ENCODE measurements around the gene GABARAP. TPM values are rescaled to one million over a fixed set of nuclear protein-coding genes. Genes with fewer than 3 reads are reported as not detected.

The GABARAP gene
- total RNA-seq, 1 donor from 2014 or later: 449 TPM

DNA sequence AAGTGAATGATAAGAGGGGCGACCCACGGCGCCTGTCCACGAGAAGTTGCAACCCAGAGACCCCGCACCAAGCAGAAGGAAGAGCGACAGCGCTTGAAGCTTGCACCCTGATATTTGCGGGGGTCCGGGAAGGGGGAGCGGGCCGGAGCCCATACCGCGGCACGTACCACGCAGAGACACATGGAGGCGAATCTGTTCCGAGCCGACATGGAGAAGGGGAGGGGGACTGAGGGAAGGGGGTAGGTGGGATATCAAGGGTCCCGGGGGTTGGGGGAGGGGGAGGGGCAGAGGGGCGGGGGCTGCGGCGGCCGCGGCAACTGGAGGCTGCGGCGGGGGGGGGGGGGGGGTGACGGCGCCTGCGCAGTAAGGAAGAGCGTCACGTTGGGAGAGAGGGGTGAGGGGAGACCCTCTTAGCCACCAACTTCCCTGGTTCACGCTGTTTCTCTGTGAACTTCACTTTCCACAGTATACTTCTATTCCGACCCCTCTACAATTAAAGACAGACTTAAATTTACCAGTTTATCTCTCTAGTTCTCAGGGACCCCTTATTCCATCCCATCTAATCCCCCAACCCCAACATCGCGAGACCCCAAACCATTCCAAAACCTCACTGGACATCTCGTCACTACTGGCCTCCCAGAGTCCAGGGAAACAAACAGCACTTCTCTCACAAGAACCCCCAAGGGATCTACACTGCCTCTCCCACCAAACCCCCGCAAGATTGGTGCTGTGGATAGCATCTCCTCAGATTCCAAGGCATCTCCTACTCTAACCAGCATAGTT lies 30.6 kb downstream of the GABARAP start:
- TF ChIP-seq CTCF (IDR thresholded peaks at IDR 0.05): no peak
- Mint-ChIP-seq H3K4me3 (ENCODE audit: unreplicated experiment) (no peak overlapping the region), H3K27me3 (ENCODE audit: low read depth) (no peaks in the 10 kb centered on the region), H3K36me3 (ENCODE audit: low read depth) (no peaks in the 10 kb centered on the region), H3K9me3 (ENCODE audit: low read depth) (no peaks in the 10 kb centered on the region), H3K27ac (ENCODE audit: unreplicated experiment) (no peak overlapping the region), H3K4me1 (ENCODE audit: low read depth) (peaks cover 37% of the 10 kb centered on the region)
- no peak for DNase-seq (ENCODE audit: low spot score)

DNA sequence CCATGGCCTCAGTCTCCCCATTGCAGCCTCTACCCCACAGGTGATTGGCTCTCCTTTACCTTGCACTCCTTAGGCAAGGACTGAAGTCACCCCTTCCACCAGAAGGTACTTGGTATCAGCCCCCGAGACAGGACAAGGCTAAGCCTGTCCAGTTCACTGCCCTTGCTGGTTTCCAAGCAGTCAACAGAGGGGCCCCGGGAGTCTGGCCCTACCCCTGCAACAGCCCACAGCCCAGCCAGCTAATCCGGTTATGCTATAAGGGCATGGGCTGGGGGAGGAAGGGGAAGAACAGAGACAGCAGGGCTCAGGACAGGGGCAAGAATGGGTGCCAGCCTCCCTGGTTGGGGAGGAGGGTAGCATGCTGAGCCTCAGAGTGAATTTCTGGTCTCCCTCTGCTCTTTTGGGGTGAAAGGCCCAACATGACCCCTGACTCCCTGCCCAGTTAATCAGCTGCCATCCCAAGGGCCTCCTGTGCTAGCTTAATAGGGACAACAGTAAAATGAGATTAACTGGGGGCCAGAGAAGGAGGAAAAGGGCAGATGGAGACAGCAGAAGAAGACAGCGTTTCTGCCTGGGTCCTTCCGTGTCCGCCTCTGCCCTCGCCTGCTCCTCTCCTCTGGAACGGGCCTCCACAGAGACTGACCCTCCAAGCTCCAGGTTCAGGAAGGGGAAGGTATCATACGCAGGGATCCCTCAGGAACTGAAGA lies 33.3 kb downstream of the GABARAP start:
- Mint-ChIP-seq H3K4me3 (ENCODE audit: unreplicated experiment) (no peak overlapping the region), H3K27ac (ENCODE audit: unreplicated experiment) (no peak overlapping the region), H3K9me3 (ENCODE audit: low read depth) (no peaks in the 10 kb centered on the region), H3K36me3 (ENCODE audit: low read depth) (no peaks in the 10 kb centered on the region), H3K27me3 (ENCODE audit: low read depth) (no peaks in the 10 kb centered on the region), H3K4me1 (ENCODE audit: low read depth) (peaks cover 29% of the 10 kb centered on the region)
- TF ChIP-seq CTCF (IDR thresholded peaks at IDR 0.05): no peak
- DNase-seq (ENCODE audit: low spot score): no peak

DNA sequence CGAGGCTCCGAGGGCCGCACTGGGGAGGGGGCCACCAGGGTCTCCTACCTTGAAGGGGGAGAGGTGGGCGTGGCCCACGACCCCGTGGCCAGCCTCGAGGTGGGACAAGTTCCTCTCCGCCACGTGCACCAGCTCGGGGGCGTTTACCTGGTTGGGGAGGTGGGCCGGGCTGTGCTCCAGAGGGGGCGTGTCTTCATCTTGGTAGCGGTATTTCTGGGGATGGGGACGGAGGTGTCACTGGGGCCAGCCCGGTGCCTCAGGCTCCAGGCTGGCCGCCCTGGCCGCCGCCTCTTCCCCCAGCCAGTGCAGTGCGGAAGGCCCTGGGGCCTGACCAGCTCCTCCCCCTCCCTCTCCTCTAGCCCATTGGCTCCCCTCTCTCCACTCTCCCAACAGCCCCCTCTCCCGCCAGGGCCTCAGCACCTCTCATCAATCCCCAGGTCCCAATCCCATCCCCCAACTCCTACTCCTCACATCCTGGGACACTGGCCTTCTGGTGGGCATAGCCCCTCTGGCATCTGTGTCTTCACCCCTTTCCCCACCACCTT lies 34.1 kb downstream of the GABARAP start:
- DNase-seq (ENCODE audit: low spot score): no peak
- peaks cover 22% of the 10 kb centered on the region for H3K4me1 Mint-ChIP-seq (ENCODE audit: low read depth)
- TF ChIP-seq CTCF (IDR thresholded peaks at IDR 0.05): no peak
- no peaks in the 10 kb centered on the region for H3K9me3 Mint-ChIP-seq (ENCODE audit: low read depth)
- no peaks in the 10 kb centered on the region for H3K27me3 Mint-ChIP-seq (ENCODE audit: low read depth)
- no peak overlapping the region for H3K27ac Mint-ChIP-seq (ENCODE audit: unreplicated experiment)
- peaks cover 3% of the 10 kb centered on the region for H3K36me3 Mint-ChIP-seq (ENCODE audit: low read depth)
- H3K4me3 Mint-ChIP-seq (ENCODE audit: unreplicated experiment): no peak overlapping the region

DNA sequence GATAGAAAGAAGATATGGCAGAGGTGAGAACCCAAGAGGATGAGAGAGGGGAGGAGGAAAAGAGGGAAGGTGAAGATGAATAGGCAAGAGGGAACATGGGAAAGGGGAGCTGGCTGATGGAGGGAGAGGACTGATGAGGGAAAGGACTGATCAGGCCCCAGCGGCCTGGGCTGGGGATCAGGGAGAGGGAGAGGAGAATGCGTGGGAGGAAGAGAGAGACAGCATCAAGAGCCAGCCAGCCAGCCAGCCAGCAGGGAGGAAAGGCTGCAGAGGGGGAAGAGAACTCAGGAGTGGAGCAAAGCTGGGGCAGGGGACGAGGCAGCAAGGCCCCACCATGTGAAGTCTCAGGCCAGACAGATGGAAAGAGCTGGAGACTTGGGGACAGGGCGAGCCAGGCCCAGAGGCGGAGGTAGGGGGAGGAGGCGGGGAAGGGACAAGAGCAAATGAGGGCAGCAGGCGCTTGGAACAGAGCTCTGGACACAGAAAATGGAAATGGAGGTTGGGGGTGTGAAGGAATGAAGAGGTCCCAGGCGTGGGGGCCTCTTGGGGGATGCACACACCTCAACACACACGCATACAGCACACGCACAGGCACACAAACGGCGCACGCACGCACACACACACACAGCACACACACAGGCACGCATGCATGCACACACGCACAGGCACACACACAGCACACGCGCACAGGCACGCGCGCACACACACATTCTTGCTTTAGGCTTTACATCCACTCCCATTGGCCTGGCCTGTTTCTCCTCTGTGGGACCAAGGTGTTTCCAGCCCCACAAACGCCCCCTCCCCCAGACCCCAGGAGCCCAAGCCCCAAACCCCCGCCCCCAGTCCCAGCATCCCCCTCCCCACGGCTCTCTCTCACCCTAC lies 34.9 kb downstream of the GABARAP start:
- Mint-ChIP-seq H3K4me3 (ENCODE audit: unreplicated experiment) (no peak overlapping the region), H3K4me1 (ENCODE audit: low read depth) (peaks cover 20% of the 10 kb centered on the region), H3K9me3 (ENCODE audit: low read depth) (no peaks in the 10 kb centered on the region), H3K36me3 (ENCODE audit: low read depth) (peaks cover 10% of the 10 kb centered on the region), H3K27ac (ENCODE audit: unreplicated experiment) (peak overlapping the region; percentile 61), H3K27me3 (ENCODE audit: low read depth) (no peaks in the 10 kb centered on the region)
- no peak for TF ChIP-seq CTCF (IDR thresholded peaks at IDR 0.05)
- DNase-seq (ENCODE audit: low spot score): no peak

GRCh38 chr17:7205561-7205960 lies 36.7 kb downstream of the GABARAP start:
- TF ChIP-seq CTCF (IDR thresholded peaks at IDR 0.05): no peak
- H3K4me1 Mint-ChIP-seq (ENCODE audit: low read depth): peaks cover 18% of the 10 kb centered on the region

More at GRCh38 chr17:7205561-7205960, 36.7 kb downstream of the GABARAP start:
- Mint-ChIP-seq H3K9me3 (ENCODE audit: low read depth) (no peaks in the 10 kb centered on the region), H3K27me3 (ENCODE audit: low read depth) (no peaks in the 10 kb centered on the region), H3K4me3 (ENCODE audit: unreplicated experiment) (peak overlapping the region; percentile 66), H3K36me3 (ENCODE audit: low read depth) (peaks cover 11% of the 10 kb centered on the region), H3K27ac (ENCODE audit: unreplicated experiment) (peak overlapping the region; percentile 70)
- DNase-seq (ENCODE audit: low spot score): no peak
